HEK293T (cell line): ENCODE data around the gene LHPP.

Experiments
- CTCF ChIA-PET: fragments of 350-600 bp; formaldehyde crosslinking; extraction: SDS; loops from one replicate; lab custom pipeline; 2021; ENCODE audit warnings: antibody characterized with exemption, inconsistent platforms; lab: Yijun Ruan, JAX
- POLR2A ChIA-PET: fragments of 350-600 bp; formaldehyde crosslinking; extraction: SDS; loops from one replicate; lab custom pipeline; 2020; ENCODE audit warnings: antibody characterized with exemption, inconsistent platforms; lab: Yijun Ruan, JAX
- DNase-seq: peaks from one replicate; pipeline ENCODE4 v3.0.0; 2012; ENCODE audit warnings: mixed read lengths; ENCODE audit errors: extremely low spot score
- ARNT ChIP-seq: fragments of 450-650 bp; IDR thresholded peaks from 2 replicates; pipeline ENCODE4 v1.6.1; 2017; ENCODE audit warnings: mild to moderate bottlenecking
- BHLHE40 ChIP-seq: fragments of 450-650 bp; IDR thresholded peaks from 2 replicates; pipeline ENCODE4 v1.6.1; 2016; ENCODE audit warnings: mild to moderate bottlenecking, moderate library complexity, borderline replicate concordance
- CTBP1 ChIP-seq: fragments of 450-650 bp; IDR thresholded peaks from 2 replicates; pipeline ENCODE4 v1.6.1; 2016; ENCODE audit warnings: borderline replicate concordance
- ELF4 ChIP-seq: fragments of 450-650 bp; IDR thresholded peaks from 2 replicates; pipeline ENCODE4 v1.6.1; 2017; ENCODE audit warnings: antibody characterized with exemption
- FOXA1 ChIP-seq: fragments of 450-650 bp; IDR thresholded peaks from 2 replicates; pipeline ENCODE4 v1.6.1; 2016; ENCODE audit warnings: mild to moderate bottlenecking
- FOXK2 ChIP-seq: fragments of 450-650 bp; IDR thresholded peaks from 2 replicates; pipeline ENCODE4 v1.6.1; 2016; ENCODE audit warnings: mild to moderate bottlenecking
- FOXM1 ChIP-seq: fragments of 450-650 bp; IDR thresholded peaks from 2 replicates; pipeline ENCODE4 v1.6.1; 2017; ENCODE audit warnings: mild to moderate bottlenecking, borderline replicate concordance
- HDGF ChIP-seq: fragments of 450-650 bp; IDR thresholded peaks from 2 replicates; pipeline ENCODE4 v1.6.1; 2017; ENCODE audit warnings: antibody characterized with exemption, borderline replicate concordance
- L3MBTL2 ChIP-seq: fragments of 450-650 bp; conservative IDR thresholded peaks from 2 replicates; pipeline ENCODE4 v1.6.1; 2016; ENCODE audit warnings: mild to moderate bottlenecking
- LEF1 ChIP-seq: fragments of 450-650 bp; IDR thresholded peaks from 2 replicates; pipeline ENCODE4 v1.6.1; 2017; ENCODE audit warnings: mild to moderate bottlenecking, borderline replicate concordance
- NFRKB ChIP-seq: fragments of 450-650 bp; IDR thresholded peaks from 2 replicates; pipeline ENCODE4 v1.6.1; 2016; ENCODE audit warnings: mild to moderate bottlenecking, moderate library complexity
- SP1 ChIP-seq: fragments of 450-650 bp; IDR thresholded peaks from 2 replicates; pipeline ENCODE4 v1.6.1; 2017
- SUZ12 ChIP-seq: fragments of 450-650 bp; IDR thresholded peaks from 2 replicates; pipeline ENCODE4 v1.6.1; 2016; ENCODE audit warnings: mild to moderate bottlenecking
- TARDBP ChIP-seq: fragments of 450-650 bp; IDR thresholded peaks from 2 replicates; pipeline ENCODE4 v1.6.1; 2016
- ZNF384 ChIP-seq: fragments of 450-650 bp; IDR thresholded peaks from 2 replicates; pipeline ENCODE4 v1.6.1; 2016
- TF ChIP-seq, protein P1 (sequence below): fragments of 450-650 bp; IDR thresholded peaks from 2 replicates; pipeline ENCODE4 v1.6.1; 2016

Gene LHPP

DNA sequence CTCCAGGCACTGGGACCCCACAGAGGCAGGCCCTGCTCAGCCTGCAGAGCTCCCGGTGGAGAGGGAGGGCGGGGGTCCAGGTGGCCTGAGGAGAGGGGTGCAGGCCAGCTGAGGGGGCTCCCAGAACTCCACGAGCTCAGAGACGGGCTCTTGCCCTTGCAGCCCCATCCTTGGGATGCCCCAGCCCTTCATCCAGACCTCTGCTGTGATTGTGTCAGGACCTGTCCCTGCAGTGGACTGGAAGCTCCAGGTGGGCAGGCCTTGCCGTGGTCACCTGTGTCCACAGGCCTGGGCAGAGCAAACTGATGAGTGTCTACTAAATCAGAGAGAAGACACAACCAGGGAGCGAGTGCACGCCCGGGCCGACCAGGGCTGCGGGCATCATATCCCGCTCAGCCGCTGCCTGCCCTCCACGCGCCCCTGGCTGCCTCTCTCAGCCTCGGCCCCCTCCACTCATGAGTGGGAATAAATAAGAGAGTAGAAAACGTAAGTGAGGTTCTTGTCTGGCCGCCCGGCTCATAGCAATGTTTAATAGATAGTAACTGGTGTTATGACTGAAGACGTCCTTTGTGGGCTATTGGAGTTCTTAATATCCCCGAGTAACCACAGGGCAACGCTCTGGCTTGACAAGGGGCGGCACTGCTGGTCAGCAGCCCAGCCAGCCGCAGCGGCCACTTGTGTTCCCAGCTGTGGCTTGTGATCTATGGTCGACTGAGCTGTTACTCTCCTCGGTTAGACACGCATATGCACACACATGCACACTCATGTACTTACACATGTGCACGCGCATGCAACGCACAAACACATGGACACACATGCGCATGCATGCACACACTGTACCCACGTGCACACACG lies 105.6 kb downstream of the LHPP start:
- DNase-seq: no peak
- no peak for TF ChIP-seq FOXA1
- TF ChIP-seq CTBP1: no peak
- TF ChIP-seq BHLHE40: no peak
- TF ChIP-seq HDGF: no peak
- no peak for TF ChIP-seq FOXK2
- no peak for TF ChIP-seq L3MBTL2
- TF ChIP-seq ELF4: no peak
- TF ChIP-seq TARDBP: no peak
- no peak for TF ChIP-seq FOXM1
- no peak for TF ChIP-seq ARNT
- TF ChIP-seq LEF1: no peak
- no peak for TF ChIP-seq ZNF384
- ChIA-PET POLR2A (no interaction called here), CTCF (interaction anchor here (0.6 kb wide), 1 partner anchor 827 kb away, joined by 3 read pairs; no protein-coding TSS in a partner anchor)

DNA sequence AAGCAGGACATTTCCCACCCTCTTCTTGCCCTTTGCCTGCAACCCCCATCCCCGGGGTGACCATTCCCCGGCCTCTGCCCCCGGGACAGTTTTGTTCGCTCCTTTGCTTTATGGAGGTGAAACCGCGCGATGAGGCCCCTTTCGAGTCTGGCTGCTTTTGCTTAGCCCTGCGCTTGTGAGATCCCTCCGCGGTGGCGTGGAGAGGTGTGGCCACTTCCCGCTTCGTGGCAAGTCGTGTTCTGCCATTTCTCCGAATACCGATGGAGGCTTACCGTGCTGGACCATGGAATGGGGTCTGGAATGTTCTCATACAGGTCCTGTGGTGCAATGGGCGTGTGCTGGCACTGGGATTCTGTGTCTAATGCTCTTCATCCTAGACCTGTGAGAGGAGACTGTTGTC lies 106.7 kb downstream of the LHPP start:
- no peak for DNase-seq
- POLR2A ChIA-PET: no interaction called here
- CTCF ChIA-PET: interaction anchor here (0.5 kb wide), 1 partner anchor 423 kb away, joined by 3 read pairs; no protein-coding TSS in a partner anchor

DNA sequence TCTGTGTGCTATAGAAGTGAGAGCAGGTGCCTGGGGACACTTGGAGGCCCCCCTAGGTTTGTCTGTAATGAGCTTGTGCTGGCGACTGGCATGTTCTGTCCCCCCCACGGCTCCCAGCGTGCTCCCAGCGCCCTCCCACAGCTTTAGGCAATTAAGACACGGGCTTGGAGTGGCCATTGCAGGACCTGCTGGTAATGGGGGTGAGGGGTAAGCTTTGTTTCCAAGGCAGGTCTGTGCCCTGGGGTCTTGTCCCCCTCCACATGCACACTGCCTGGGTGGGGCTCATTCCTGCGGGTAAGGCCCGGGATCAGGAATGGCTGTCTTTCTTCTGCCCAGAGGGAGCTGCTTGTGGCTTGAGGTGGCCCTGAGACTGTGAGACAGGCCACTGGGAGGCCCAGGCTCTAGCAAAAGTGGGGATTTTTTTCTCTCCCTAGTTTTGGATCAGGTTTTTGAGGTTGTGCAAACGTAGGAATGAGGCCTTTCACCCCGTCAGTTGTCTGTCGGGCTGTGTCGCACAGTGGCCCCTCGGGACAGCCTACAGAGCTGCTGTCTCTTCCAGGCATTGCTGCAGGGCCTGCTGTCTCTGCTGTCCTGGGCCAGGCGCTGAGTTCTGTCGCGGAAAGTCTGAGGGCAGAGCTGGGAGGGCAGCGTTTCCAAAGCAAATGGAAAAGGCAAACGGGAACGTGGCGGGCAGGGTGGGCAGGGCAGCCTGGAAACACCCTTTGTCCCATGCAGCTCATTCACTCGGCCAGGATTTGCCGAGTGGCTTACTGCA lies 107.4 kb downstream of the LHPP start:
- ChIA-PET POLR2A (no interaction called here), CTCF (interaction anchor here (0.8 kb wide), 1 partner anchor 39 kb away, joined by 3 read pairs; no protein-coding TSS in a partner anchor)
- no peak for DNase-seq
- TF ChIP-seq ZNF384 (no peak), SUZ12 (no peak)

More for the DNA sequence above, 106.7 kb downstream of the LHPP start:
- TF ChIP-seq SP1 (no peak), FOXM1 (no peak), LEF1 (no peak), HDGF (no peak), ZNF384 (no peak), SUZ12 (no peak), ELF4 (no peak), NFRKB (no peak), BHLHE40 (no peak), CTBP1 (no peak), ARNT (no peak), TARDBP (no peak), FOXK2 (no peak), L3MBTL2 (no peak), FOXA1 (no peak)
- TF ChIP-seq, protein P1, sequence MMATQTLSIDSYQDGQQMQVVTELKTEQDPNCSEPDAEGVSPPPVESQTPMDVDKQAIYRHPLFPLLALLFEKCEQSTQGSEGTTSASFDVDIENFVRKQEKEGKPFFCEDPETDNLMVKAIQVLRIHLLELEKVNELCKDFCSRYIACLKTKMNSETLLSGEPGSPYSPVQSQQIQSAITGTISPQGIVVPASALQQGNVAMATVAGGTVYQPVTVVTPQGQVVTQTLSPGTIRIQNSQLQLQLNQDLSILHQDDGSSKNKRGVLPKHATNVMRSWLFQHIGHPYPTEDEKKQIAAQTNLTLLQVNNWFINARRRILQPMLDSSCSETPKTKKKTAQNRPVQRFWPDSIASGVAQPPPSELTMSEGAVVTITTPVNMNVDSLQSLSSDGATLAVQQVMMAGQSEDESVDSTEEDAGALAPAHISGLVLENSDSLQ: no peak

DNA sequence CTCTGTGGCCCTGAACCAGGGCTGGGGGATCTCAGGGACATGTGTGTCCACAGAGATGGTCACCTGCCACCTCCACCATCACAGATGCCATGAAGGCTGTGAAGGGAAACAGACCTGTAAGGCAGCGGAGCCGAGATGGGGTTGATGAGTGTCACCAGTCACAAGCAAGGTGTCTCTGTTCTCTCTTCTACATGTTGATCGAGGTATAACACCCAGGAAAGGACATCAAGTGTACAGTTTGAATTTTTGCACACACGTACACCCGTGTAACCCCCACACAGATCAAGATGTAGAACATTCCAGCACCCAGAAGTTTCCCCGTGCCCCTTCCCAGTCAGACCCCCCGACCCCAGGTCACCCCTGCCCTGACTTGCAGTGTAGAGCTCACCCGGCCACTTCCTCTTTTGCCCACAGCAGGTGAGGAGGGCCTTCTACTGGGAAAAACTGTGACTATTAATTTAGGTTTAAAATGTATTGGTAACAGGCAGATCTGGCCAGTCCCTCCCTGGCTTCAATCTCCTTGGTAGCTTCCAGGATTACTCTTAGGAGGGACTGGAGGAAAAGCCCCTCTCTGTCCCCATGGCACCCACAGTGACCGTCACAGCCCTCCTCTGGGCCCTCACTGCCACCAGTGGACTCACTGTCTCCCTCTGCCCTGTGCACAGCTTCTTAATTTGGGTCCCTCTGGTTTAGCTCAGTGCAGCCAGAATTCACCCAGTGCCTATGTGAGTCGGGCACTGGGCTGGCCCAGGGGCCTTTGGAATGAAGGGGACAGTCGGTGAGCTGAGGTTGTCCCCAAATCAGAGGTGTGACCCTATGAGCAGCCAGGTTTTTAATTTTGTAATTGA lies 108.2 kb downstream of the LHPP start:
- POLR2A ChIA-PET: no interaction called here
- no peak for DNase-seq
- TF ChIP-seq L3MBTL2: no peak
- TF ChIP-seq SUZ12: no peak
- TF ChIP-seq SP1: no peak
- no peak for TF ChIP-seq ARNT
- TF ChIP-seq, protein P1: no peak
- no peak for TF ChIP-seq FOXM1
- TF ChIP-seq ZNF384: no peak
- TF ChIP-seq HDGF: no peak
- no peak for TF ChIP-seq ELF4
- no peak for TF ChIP-seq FOXK2
- no peak for TF ChIP-seq BHLHE40
- no peak for TF ChIP-seq FOXA1
- CTCF ChIA-PET: interaction anchor here (0.8 kb wide), 1 partner anchor 40 kb away, joined by 3 read pairs; no protein-coding TSS in a partner anchor

DNA sequence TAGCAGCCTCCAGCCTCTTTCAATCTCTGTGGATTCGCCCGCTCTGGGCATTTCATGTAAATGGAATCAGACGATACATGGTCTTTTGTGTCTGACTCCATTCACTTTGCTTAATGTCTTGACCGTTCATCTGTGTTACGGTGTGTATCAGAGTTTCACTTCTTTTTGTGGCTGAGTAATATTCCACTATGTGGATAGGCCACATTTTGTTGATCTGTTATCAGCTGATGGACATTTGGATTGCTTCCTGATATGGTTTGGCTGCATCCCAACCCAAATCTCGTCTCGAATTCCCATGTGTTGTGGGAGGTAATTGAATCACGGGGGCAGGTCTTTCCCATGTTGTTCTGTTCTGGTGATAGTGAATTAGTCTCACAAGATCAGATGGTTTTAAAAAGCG lies 109.0 kb downstream of the LHPP start:
- CTCF ChIA-PET: no interaction called here
- TF ChIP-seq NFRKB: no peak
- POLR2A ChIA-PET: no interaction called here
- DNase-seq: no peak

DNA sequence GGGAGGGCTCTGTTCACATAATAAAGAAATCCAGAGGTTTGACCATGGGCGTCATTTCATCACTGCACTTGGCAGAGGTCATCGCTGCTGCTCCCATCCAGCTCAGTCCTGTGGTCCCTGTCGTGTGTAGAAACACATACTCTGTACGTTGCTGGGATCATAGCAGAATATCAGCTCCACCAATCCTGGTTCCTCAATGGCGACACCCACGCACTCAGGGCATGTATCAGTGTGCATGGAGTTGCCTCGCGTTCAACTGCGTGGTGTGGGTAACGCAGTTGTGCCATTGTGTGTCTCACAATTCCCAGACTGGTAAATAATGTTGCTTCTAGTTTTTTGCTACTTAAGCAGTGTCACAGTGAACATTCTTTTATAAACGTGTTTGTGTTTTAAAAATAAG lies 111.1 kb downstream of the LHPP start:
- CTCF ChIA-PET: interaction anchor here (0.6 kb wide), 1 partner anchor 169 kb away, joined by 4 read pairs; no protein-coding TSS in a partner anchor
- DNase-seq: no peak
- POLR2A ChIA-PET: no interaction called here
- TF ChIP-seq FOXA1: no peak
- no peak for TF ChIP-seq ARNT
- no peak for TF ChIP-seq SP1
- TF ChIP-seq FOXK2: no peak
- no peak for TF ChIP-seq BHLHE40
- TF ChIP-seq, protein P1: no peak
- TF ChIP-seq ZNF384: no peak
- TF ChIP-seq TARDBP: no peak
- no peak for TF ChIP-seq SUZ12
- TF ChIP-seq NFRKB: no peak
